ENCODE results near the gene NEK11. TPM values are rescaled to one million over a fixed set of nuclear protein-coding genes. Genes with fewer than 3 reads are reported as not detected.

NEK11 gene
- total RNA-seq, 1 donor from 2014 or later, result 20.9 TPM

GRCh38 chr3:131072845-131073244 lies 46.2 kb downstream of the NEK11 start:
- no peak overlapping the region for H3K9ac ChIP-seq (ENCODE audit: low read depth in 1 of 3, low read length in 3 of 3)
- no peaks in the 10 kb centered on the region for H3K27me3 ChIP-seq (ENCODE audit: control insufficient read depth in 3 of 3, insufficient read depth in 3 of 3, low read length in 3 of 3)
- H3K4me1 ChIP-seq (ENCODE audit: control insufficient read depth in 3 of 3, insufficient read depth in 3 of 3, low read length in 3 of 3), result peaks cover 0 to 4% (median 3%) of the 10 kb centered on the region in 3 donors
- no peaks in the 10 kb centered on the region for H3K9me3 ChIP-seq (ENCODE audit: control insufficient read depth in 3 of 3, low read length in 3 of 3)
- no peaks in the 10 kb centered on the region for H3K36me3 ChIP-seq (ENCODE audit: control insufficient read depth in 3 of 3, insufficient read depth in 3 of 3, low read length in 3 of 3)
- H3K4me3 ChIP-seq (ENCODE audit: low read length in 3 of 3), result no peak overlapping the region
- H3K27ac ChIP-seq (ENCODE audit: low read depth, low read length), result no peak overlapping the region

GRCh38 chr3:131075632-131076328 lies 49.1 kb downstream of the NEK11 start:
- Histone ChIP-seq H3K27me3 (ENCODE audit: control insufficient read depth in 3 of 3, insufficient read depth in 3 of 3, low read length in 3 of 3) (no peaks in the 10 kb centered on the region), H3K9me3 (ENCODE audit: control insufficient read depth in 3 of 3, low read length in 3 of 3) (no peaks in the 10 kb centered on the region), H3K4me3 (ENCODE audit: low read length in 3 of 3) (no peak overlapping the region), H3K27ac (ENCODE audit: low read depth, low read length) (no peak overlapping the region), H3K36me3 (ENCODE audit: control insufficient read depth in 3 of 3, insufficient read depth in 3 of 3, low read length in 3 of 3) (no peaks in the 10 kb centered on the region), H3K9ac (ENCODE audit: low read depth in 1 of 3, low read length in 3 of 3) (no peak overlapping the region), H3K4me1 (ENCODE audit: control insufficient read depth in 3 of 3, insufficient read depth in 3 of 3, low read length in 3 of 3) (peaks cover 0 to 4% (median 3%) of the 10 kb centered on the region in 3 donors)

- H3K4me3 ChIP-seq (ENCODE audit: low read length in 3 of 3), result no peak overlapping the region
- no peaks in the 10 kb centered on the region for H3K36me3 ChIP-seq (ENCODE audit: control insufficient read depth in 3 of 3, insufficient read depth in 3 of 3, low read length in 3 of 3)
- no peak overlapping the region for H3K27ac ChIP-seq (ENCODE audit: low read depth, low read length)
- no peak overlapping the region for H3K9ac ChIP-seq (ENCODE audit: low read depth in 1 of 3, low read length in 3 of 3)
- H3K9me3 ChIP-seq (ENCODE audit: control insufficient read depth in 3 of 3, low read length in 3 of 3), result no peaks in the 10 kb centered on the region
- H3K4me1 ChIP-seq (ENCODE audit: control insufficient read depth in 3 of 3, insufficient read depth in 3 of 3, low read length in 3 of 3), result peaks cover 0 to 4% (median 3%) of the 10 kb centered on the region in 3 donors
- no peaks in the 10 kb centered on the region for H3K27me3 ChIP-seq (ENCODE audit: control insufficient read depth in 3 of 3, insufficient read depth in 3 of 3, low read length in 3 of 3)
These were observed 51.2 kb downstream of the NEK11 start for GRCh38 chr3:131077904-131078303.

GRCh38 chr3:131079086-131079485 lies 52.4 kb downstream of the NEK11 start:
- Histone ChIP-seq H3K27ac (ENCODE audit: low read depth, low read length) (no peak overlapping the region), H3K4me3 (ENCODE audit: low read length in 3 of 3) (no peak overlapping the region), H3K9me3 (ENCODE audit: control insufficient read depth in 3 of 3, low read length in 3 of 3) (no peaks in the 10 kb centered on the region), H3K36me3 (ENCODE audit: control insufficient read depth in 3 of 3, insufficient read depth in 3 of 3, low read length in 3 of 3) (no peaks in the 10 kb centered on the region), H3K4me1 (ENCODE audit: control insufficient read depth in 3 of 3, insufficient read depth in 3 of 3, low read length in 3 of 3) (no peaks in the 10 kb centered on the region), H3K27me3 (ENCODE audit: control insufficient read depth in 3 of 3, insufficient read depth in 3 of 3, low read length in 3 of 3) (no peaks in the 10 kb centered on the region), H3K9ac (ENCODE audit: low read depth in 1 of 3, low read length in 3 of 3) (no peak overlapping the region)

DNA sequence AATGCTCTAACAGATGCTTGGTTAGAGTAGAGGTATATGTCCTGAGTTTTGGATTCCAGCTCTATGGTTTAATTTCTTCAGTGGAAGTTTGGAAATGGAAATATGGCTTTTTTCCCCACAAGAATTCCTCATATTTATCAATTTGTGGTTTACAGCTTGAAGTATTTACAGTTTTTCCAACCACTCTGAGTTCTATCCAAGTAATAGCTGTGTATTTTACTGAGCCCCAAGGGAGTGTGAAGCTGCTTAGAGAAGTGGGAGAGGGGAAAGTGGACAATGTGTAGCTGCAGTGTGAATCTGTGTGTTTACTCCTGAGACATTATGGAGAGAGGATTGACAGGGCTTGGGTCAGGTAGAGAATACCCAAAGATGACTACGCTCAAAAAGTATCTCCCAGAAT lies 54.5 kb downstream of the NEK11 start:
- Histone ChIP-seq H3K9ac (ENCODE audit: low read depth in 1 of 3, low read length in 3 of 3) (no peak overlapping the region), H3K9me3 (ENCODE audit: control insufficient read depth in 3 of 3, low read length in 3 of 3) (no peaks in the 10 kb centered on the region), H3K4me1 (ENCODE audit: control insufficient read depth in 3 of 3, insufficient read depth in 3 of 3, low read length in 3 of 3) (no peaks in the 10 kb centered on the region), H3K36me3 (ENCODE audit: control insufficient read depth in 3 of 3, insufficient read depth in 3 of 3, low read length in 3 of 3) (no peaks in the 10 kb centered on the region), H3K27me3 (ENCODE audit: control insufficient read depth in 3 of 3, insufficient read depth in 3 of 3, low read length in 3 of 3) (no peaks in the 10 kb centered on the region), H3K4me3 (ENCODE audit: low read length in 3 of 3) (no peak overlapping the region), H3K27ac (ENCODE audit: low read depth, low read length) (no peak overlapping the region)

GRCh38 chr3:131082246-131082645 lies 55.6 kb downstream of the NEK11 start:
- H3K27ac ChIP-seq (ENCODE audit: low read depth, low read length), result no peak overlapping the region

DNA sequence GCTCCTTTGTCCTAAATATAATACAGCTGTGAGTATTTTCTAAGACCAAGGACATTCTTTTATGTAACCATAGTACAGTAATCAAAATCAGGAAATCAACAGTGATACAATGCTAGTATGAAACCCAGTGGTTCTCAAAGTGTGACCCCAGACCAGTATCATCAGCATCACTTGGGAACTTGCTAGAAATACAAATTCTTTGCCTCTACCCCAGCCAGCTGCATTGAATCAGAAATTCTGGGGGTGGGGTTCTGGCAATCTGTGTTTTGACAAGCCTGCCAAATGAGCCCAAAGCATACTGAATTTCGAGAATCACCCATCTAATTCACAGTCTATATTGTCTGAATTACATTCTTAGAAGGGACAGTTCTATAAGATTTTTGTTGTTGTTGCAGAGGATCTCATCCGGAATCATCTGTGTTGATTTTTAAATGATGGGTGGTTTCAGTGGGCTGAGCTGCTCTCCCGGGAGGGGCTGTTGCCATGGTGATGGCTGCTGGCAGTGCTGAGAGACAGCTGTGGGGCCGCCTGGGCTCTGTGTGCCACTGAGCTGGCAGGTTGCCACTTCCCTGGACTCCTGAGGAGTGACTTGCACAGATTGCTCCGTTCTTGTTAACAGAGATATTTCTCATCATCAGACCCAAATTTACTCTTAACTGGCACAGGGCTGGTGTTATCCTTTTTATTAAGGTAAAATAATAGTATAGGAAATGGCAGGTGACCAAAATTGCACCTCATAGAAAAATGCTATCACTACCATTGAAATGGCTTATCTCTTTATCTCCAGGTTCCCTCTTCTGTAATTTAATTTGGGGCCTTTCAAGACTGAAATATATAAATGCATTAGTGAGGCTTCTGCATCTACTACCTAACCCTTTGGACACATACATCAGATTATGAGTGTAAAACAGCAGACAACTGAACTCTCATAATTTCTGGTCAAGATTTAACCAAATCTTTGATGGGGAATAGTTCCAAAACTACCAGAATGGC lies 56.5 kb downstream of the NEK11 start:
- H3K27ac ChIP-seq (ENCODE audit: low read depth, low read length), result no peak overlapping the region
- H3K9ac ChIP-seq (ENCODE audit: low read depth in 1 of 3, low read length in 3 of 3), result no peak overlapping the region
- H3K4me1 ChIP-seq (ENCODE audit: control insufficient read depth in 3 of 3, insufficient read depth in 3 of 3, low read length in 3 of 3), result no peaks in the 10 kb centered on the region
- no peaks in the 10 kb centered on the region for H3K36me3 ChIP-seq (ENCODE audit: control insufficient read depth in 3 of 3, insufficient read depth in 3 of 3, low read length in 3 of 3)
- H3K4me3 ChIP-seq (ENCODE audit: low read length in 3 of 3), result no peak overlapping the region
- no peaks in the 10 kb centered on the region for H3K9me3 ChIP-seq (ENCODE audit: control insufficient read depth in 3 of 3, low read length in 3 of 3)
- H3K27me3 ChIP-seq (ENCODE audit: control insufficient read depth in 3 of 3, insufficient read depth in 3 of 3, low read length in 3 of 3), result no peaks in the 10 kb centered on the region

More at GRCh38 chr3:131082246-131082645, 55.6 kb downstream of the NEK11 start:
- no peak overlapping the region for H3K4me3 ChIP-seq (ENCODE audit: low read length in 3 of 3)
- H3K9ac ChIP-seq (ENCODE audit: low read depth in 1 of 3, low read length in 3 of 3), result no peak overlapping the region
- no peaks in the 10 kb centered on the region for H3K27me3 ChIP-seq (ENCODE audit: control insufficient read depth in 3 of 3, insufficient read depth in 3 of 3, low read length in 3 of 3)
- no peaks in the 10 kb centered on the region for H3K36me3 ChIP-seq (ENCODE audit: control insufficient read depth in 3 of 3, insufficient read depth in 3 of 3, low read length in 3 of 3)
- no peaks in the 10 kb centered on the region for H3K4me1 ChIP-seq (ENCODE audit: control insufficient read depth in 3 of 3, insufficient read depth in 3 of 3, low read length in 3 of 3)
- H3K9me3 ChIP-seq (ENCODE audit: control insufficient read depth in 3 of 3, low read length in 3 of 3), result no peaks in the 10 kb centered on the region

DNA sequence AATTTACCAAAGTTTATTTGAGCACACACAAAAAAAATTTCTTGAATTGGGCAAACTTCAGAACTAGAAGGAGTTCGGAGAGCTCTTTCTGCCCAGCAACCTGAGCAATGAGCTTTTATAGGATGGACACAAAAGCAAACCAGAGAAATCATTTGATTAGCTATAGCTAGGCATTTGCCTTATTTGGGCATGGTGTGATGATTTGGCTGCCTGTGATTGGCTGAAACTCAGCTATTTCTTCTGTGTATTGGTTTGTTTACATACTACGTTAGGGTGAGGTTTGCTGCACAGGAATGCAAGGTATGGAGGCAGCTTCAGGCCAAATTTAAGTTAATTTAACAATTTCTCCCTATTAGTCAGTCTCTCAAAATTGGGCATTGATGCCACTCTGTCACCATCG lies 65.1 kb downstream of the NEK11 start:
- no peak overlapping the region for H3K4me3 ChIP-seq (ENCODE audit: low read length in 3 of 3)
- H3K27ac ChIP-seq (ENCODE audit: low read depth, low read length), result no peak overlapping the region
- no peaks in the 10 kb centered on the region for H3K4me1 ChIP-seq (ENCODE audit: control insufficient read depth in 3 of 3, insufficient read depth in 3 of 3, low read length in 3 of 3)
- H3K9me3 ChIP-seq (ENCODE audit: control insufficient read depth in 3 of 3, low read length in 3 of 3), result no peaks in the 10 kb centered on the region
- H3K27me3 ChIP-seq (ENCODE audit: control insufficient read depth in 3 of 3, insufficient read depth in 3 of 3, low read length in 3 of 3), result no peaks in the 10 kb centered on the region
- peaks cover 0 to 2% (median 0%) of the 10 kb centered on the region in 3 donors for H3K36me3 ChIP-seq (ENCODE audit: control insufficient read depth in 3 of 3, insufficient read depth in 3 of 3, low read length in 3 of 3)
- no peak overlapping the region for H3K9ac ChIP-seq (ENCODE audit: low read depth in 1 of 3, low read length in 3 of 3)

DNA sequence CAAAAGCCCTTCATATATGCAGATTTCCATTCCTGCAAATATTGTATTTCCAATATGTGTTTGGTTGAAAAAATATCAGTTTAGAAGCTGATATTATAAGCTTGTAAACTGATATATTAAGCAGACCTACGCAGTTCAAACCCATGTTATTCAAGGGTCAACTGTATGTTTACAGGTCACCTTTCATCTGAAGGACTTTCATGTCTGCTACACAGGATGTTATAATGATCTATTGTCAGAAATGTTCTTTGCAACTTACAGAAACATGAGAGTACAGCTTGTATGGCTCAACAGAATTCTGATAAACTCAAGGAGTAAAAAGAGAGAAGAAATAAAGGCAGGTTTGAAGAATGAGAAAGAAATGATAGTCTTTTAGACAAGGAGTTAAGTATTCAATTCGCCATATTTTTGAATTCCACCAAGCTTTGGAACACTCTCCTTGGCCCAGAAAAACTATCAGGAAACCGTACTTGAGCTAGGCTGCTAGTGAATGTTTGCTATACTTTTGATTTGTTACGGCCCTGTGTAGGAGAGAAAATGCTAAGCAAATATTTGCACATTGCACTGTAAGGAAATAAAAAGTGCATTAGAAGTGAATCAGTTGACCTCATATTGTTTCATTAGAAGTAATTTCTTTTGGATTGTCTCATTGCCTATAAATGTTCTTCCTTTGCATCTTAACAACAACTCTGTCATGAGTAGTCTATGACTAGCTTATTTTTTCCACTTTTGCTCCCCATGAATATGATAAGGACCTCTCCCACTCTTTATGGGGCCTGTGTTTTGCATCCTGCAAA lies 81.2 kb downstream of the NEK11 start:
- H3K36me3 ChIP-seq (ENCODE audit: control insufficient read depth in 3 of 3, insufficient read depth in 3 of 3, low read length in 3 of 3), result no peaks in the 10 kb centered on the region
- H3K27me3 ChIP-seq (ENCODE audit: control insufficient read depth in 3 of 3, insufficient read depth in 3 of 3, low read length in 3 of 3), result no peaks in the 10 kb centered on the region

More for the DNA sequence above, 81.2 kb downstream of the NEK11 start:
- no peaks in the 10 kb centered on the region for H3K4me1 ChIP-seq (ENCODE audit: control insufficient read depth in 3 of 3, insufficient read depth in 3 of 3, low read length in 3 of 3)
- H3K4me3 ChIP-seq (ENCODE audit: low read length in 3 of 3), result no peak overlapping the region
- H3K9ac ChIP-seq (ENCODE audit: low read depth in 1 of 3, low read length in 3 of 3), result no peak overlapping the region
- no peak overlapping the region for H3K27ac ChIP-seq (ENCODE audit: low read depth, low read length)
- no peaks in the 10 kb centered on the region for H3K9me3 ChIP-seq (ENCODE audit: control insufficient read depth in 3 of 3, low read length in 3 of 3)
